Natural killer cell treated with Interleukin-12 subunit alpha and Interleukin-12 subunit beta and Interleukin-15 and Interleukin-18, amount 100 ng/mL, for 72 hours (primary cell): Measurements from ENCODE around the gene COASY. TPM values are rescaled to one million over a fixed set of nuclear protein-coding genes. Genes with fewer than 3 reads are reported as not detected.

Experiments used
- ATAC-seq, 2 donors: fragments of 150-1000 bp; cut with Tn5 transposase in 1 of 2; sonication (Bioruptor Pico), chemical (Tn5 transposase) in 1 of 2; 2 replicates each; pipeline ENCODE4 v1.10.0; 2021
- DNase-seq: peaks from one replicate; pipeline ENCODE4 v3.0.0; 2022; ENCODE audit warnings: low spot score
- H3K27ac Mint-ChIP-seq, 2 donors: 1 replicate in 1 of 2; 2 replicates in 1 of 2; pipeline ENCODE4 v1.8.0; 2022; ENCODE audit warnings: mixed read lengths in 2 of 2, mild to moderate bottlenecking in 1 of 2, moderate library complexity in 1 of 2
- H3K27me3 Mint-ChIP-seq, 2 donors: 1 replicate in 1 of 2; 2 replicates in 1 of 2; pipeline ENCODE4 v1.8.0; 2022; ENCODE audit warnings: mixed read lengths in 2 of 2
- H3K36me3 Mint-ChIP-seq: one replicate; pipeline ENCODE4 v1.8.0; 2022; ENCODE audit warnings: mixed read lengths
- H3K4me1 Mint-ChIP-seq, 2 donors: 1 replicate in 1 of 2; 2 replicates in 1 of 2; pipeline ENCODE4 v1.8.0; 2022; ENCODE audit warnings: low read depth in 2 of 2, mixed read lengths in 2 of 2, mild to moderate bottlenecking in 1 of 2
- H3K4me3 Mint-ChIP-seq: one replicate; pipeline ENCODE4 v1.8.0; 2022; ENCODE audit warnings: mixed read lengths
- H3K9me3 Mint-ChIP-seq: 2 replicates; pipeline ENCODE4 v1.8.0; 2022; ENCODE audit warnings: mixed read lengths
- total RNA-seq, 2 donors: library from RNA; stranded (reverse); gene quantifications; one replicate each; pipeline ENCODE4 v1.2.3, GENCODE V29; 2022

Gene COASY
- total RNA-seq, 2 donors from 2014 or later: 83.4 to 126 TPM

- ATAC-seq (peak; percentile 46 to 57), DNase-seq (peak; percentile 63)
- Mint-ChIP-seq H3K9me3 (no peaks in the 10 kb centered on the region), H3K36me3 (peaks cover 24% of the 10 kb centered on the region), H3K4me1 (peaks cover 35 to 36% of the 10 kb centered on the region in 2 donors), H3K27me3 (no peaks in the 10 kb centered on the region), H3K27ac (peak overlapping the region; percentile 92 to 97), H3K4me3 (peak overlapping the region; percentile 100)
These were observed 16.4 kb downstream of the COASY start for GRCh38 chr17:42578282-42578869.

- ATAC-seq: no peak
- no peaks in the 10 kb centered on the region for H3K9me3 Mint-ChIP-seq
- no peak for DNase-seq
- peaks cover 18% of the 10 kb centered on the region for H3K36me3 Mint-ChIP-seq
- H3K4me3 Mint-ChIP-seq: peak overlapping the region; percentile 54
- peak overlapping the region; percentile 26 to 38 for H3K27ac Mint-ChIP-seq
- no peaks in the 10 kb centered on the region for H3K27me3 Mint-ChIP-seq
- peaks cover 32 to 34% of the 10 kb centered on the region in 2 donors for H3K4me1 Mint-ChIP-seq
These were observed 18.0 kb downstream of the COASY start for GRCh38 chr17:42579794-42580551.

- Mint-ChIP-seq H3K36me3 (peaks cover 10% of the 10 kb centered on the region), H3K4me3 (no peak overlapping the region), H3K4me1 (peaks cover 16 to 22% of the 10 kb centered on the region in 2 donors), H3K27ac (no peak overlapping the region), H3K27me3 (no peaks in the 10 kb centered on the region), H3K9me3 (no peaks in the 10 kb centered on the region)
- no peak for DNase-seq
- ATAC-seq: no peak
These were observed 19.9 kb downstream of the COASY start for GRCh38 chr17:42581744-42582270.

GRCh38 chr17:42584880-42585279, 22.9 kb downstream of the COASY start:
- ATAC-seq (no peak), DNase-seq (no peak)
- Mint-ChIP-seq H3K36me3 (peaks cover 18% of the 10 kb centered on the region), H3K4me1 (peaks cover under 1 to 2% of the 10 kb centered on the region in 2 donors), H3K9me3 (no peaks in the 10 kb centered on the region), H3K27me3 (no peaks in the 10 kb centered on the region), H3K27ac (no peak overlapping the region), H3K4me3 (no peak overlapping the region)

GRCh38 chr17:42585353-42585752, 23.4 kb downstream of the COASY start:
- DNase-seq (no peak), ATAC-seq (peak in 1 of 2 donors; percentile 6)
- no peak overlapping the region for H3K27ac Mint-ChIP-seq

GRCh38 chr17:42586514-42587230, 24.7 kb downstream of the COASY start:
- Mint-ChIP-seq H3K4me3 (no peak overlapping the region), H3K27me3 (no peaks in the 10 kb centered on the region), H3K36me3 (peaks cover 19% of the 10 kb centered on the region), H3K4me1 (peaks cover 0 to 2% of the 10 kb centered on the region in 2 donors), H3K27ac (no peak overlapping the region), H3K9me3 (no peaks in the 10 kb centered on the region)
- ATAC-seq (no peak), DNase-seq (no peak)

More at GRCh38 chr17:42585353-42585752, 23.4 kb downstream of the COASY start:
- no peak overlapping the region for H3K4me3 Mint-ChIP-seq
- peaks cover 19% of the 10 kb centered on the region for H3K36me3 Mint-ChIP-seq
- H3K27me3 Mint-ChIP-seq: no peaks in the 10 kb centered on the region
- peaks cover 0 to 2% of the 10 kb centered on the region in 2 donors for H3K4me1 Mint-ChIP-seq
- no peaks in the 10 kb centered on the region for H3K9me3 Mint-ChIP-seq

GRCh38 chr17:42590886-42591285, 28.9 kb downstream of the COASY start:
- Mint-ChIP-seq H3K27ac (no peak overlapping the region), H3K36me3 (peaks cover 14% of the 10 kb centered on the region), H3K9me3 (no peaks in the 10 kb centered on the region), H3K27me3 (no peaks in the 10 kb centered on the region), H3K4me1 (peaks cover 0 to 8% of the 10 kb centered on the region in 2 donors), H3K4me3 (no peak overlapping the region)
- DNase-seq (no peak), ATAC-seq (no peak)

GRCh38 chr17:42591411-42591810, 29.5 kb downstream of the COASY start:
- H3K36me3 Mint-ChIP-seq: peaks cover 14% of the 10 kb centered on the region
- H3K9me3 Mint-ChIP-seq: no peaks in the 10 kb centered on the region
- H3K4me3 Mint-ChIP-seq: no peak overlapping the region
- no peaks in the 10 kb centered on the region for H3K27me3 Mint-ChIP-seq
- H3K27ac Mint-ChIP-seq: no peak overlapping the region
- peaks cover 2 to 10% of the 10 kb centered on the region in 2 donors for H3K4me1 Mint-ChIP-seq
- ATAC-seq: no peak
- no peak for DNase-seq

- no peak for DNase-seq
- Mint-ChIP-seq H3K4me1 (peaks cover 9 to 19% of the 10 kb centered on the region in 2 donors), H3K36me3 (no peaks in the 10 kb centered on the region), H3K4me3 (no peak overlapping the region), H3K9me3 (no peaks in the 10 kb centered on the region), H3K27ac (no peak overlapping the region), H3K27me3 (no peaks in the 10 kb centered on the region)
- no peak for ATAC-seq
These were observed 34.4 kb downstream of the COASY start for GRCh38 chr17:42596386-42596785.

GRCh38 chr17:42598905-42599304, 37.0 kb downstream of the COASY start:
- Mint-ChIP-seq H3K4me3 (no peak overlapping the region), H3K27ac (peak overlapping the region in 1 of 2 donors; percentile 46), H3K9me3 (no peaks in the 10 kb centered on the region), H3K36me3 (peaks cover 5% of the 10 kb centered on the region), H3K27me3 (no peaks in the 10 kb centered on the region), H3K4me1 (peaks cover 14 to 19% of the 10 kb centered on the region in 2 donors)
- DNase-seq (no peak), ATAC-seq (no peak)

GRCh38 chr17:42603318-42603717, 41.4 kb downstream of the COASY start:
- no peak overlapping the region for H3K4me3 Mint-ChIP-seq
- H3K27ac Mint-ChIP-seq: no peak overlapping the region
- DNase-seq (no peak), ATAC-seq (no peak)
- no peaks in the 10 kb centered on the region for H3K9me3 Mint-ChIP-seq
- peaks cover 37 to 45% of the 10 kb centered on the region in 2 donors for H3K4me1 Mint-ChIP-seq
- peaks cover 5% of the 10 kb centered on the region for H3K36me3 Mint-ChIP-seq
- H3K27me3 Mint-ChIP-seq: no peaks in the 10 kb centered on the region

GRCh38 chr17:42607769-42608168, 45.8 kb downstream of the COASY start:
- Mint-ChIP-seq H3K27me3 (no peaks in the 10 kb centered on the region), H3K4me3 (peak overlapping the region; percentile 100), H3K27ac (peak overlapping the region; percentile 94 to 97), H3K9me3 (no peaks in the 10 kb centered on the region), H3K4me1 (peaks cover 35 to 46% of the 10 kb centered on the region in 2 donors), H3K36me3 (peaks cover 10% of the 10 kb centered on the region)
- DNase-seq: no peak
- no peak for ATAC-seq

GRCh38 chr17:42608305-42609181, 46.6 kb downstream of the COASY start:
- H3K27ac Mint-ChIP-seq: peak overlapping the region; percentile 94 to 97
- ATAC-seq (peak; percentile 54 to 61), DNase-seq (no peak)
- peak overlapping the region; percentile 100 for H3K4me3 Mint-ChIP-seq
- no peaks in the 10 kb centered on the region for H3K9me3 Mint-ChIP-seq
- H3K4me1 Mint-ChIP-seq: peaks cover 29 to 42% of the 10 kb centered on the region in 2 donors
- H3K27me3 Mint-ChIP-seq: no peaks in the 10 kb centered on the region
- peaks cover 5% of the 10 kb centered on the region for H3K36me3 Mint-ChIP-seq
